ENCODE results near the gene SETD2.

Gene SETD2

DNA sequence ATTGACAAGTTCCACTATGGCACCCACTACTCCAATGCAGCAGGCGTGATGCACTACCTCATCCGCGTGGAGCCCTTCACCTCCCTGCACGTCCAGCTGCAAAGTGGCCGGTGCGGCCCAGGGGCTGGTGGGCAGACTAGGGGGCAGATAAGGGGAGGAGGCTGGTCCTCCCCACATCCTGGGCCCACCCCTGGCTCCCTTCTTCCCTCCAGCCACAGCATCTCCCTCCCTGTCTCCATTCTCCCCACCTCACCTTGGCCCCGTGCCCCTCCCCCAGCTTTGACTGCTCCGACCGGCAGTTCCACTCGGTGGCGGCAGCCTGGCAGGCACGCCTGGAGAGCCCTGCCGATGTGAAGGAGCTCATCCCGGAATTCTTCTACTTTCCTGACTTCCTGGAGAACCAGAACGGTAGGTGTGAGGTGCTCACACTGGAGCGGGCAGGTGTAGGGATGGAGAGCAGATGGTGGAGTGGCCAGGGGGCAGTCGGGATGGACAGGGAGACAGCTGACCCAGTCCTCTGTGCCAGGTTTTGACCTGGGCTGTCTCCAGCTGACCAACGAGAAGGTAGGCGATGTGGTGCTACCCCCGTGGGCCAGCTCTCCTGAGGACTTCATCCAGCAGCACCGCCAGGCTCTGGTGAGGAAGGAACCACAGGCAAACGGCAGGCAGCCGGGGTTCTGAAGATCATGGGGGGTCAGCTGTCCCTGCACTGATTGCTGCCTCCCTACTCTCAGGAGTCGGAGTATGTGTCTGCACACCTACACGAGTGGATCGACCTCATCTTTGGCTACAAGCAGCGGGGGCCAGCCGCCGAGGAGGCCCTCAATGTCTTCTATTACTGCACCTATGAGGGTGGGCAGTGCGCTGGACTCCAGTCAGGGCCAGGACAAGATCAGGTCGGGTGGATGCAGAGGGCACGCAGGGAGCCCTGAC is 158.4 kb downstream of the SETD2 start:
- Histone ChIP-seq H3K36me3 (ENCODE audit: control insufficient read depth in 4 of 4, insufficient read depth in 4 of 4, low read length in 3 of 4) (peaks cover 6 to 93% (median 69%) of the 10 kb centered on the region in 4 experiments), H3K27ac (ENCODE audit: insufficient read depth in 1 of 2, low read depth in 1 of 2, low read length in 2 of 2, poor library complexity in 1 of 2, severe bottlenecking in 2 of 2) (no peak overlapping the region), H3K27me3 (replicated peaks in 2 of 5; ENCODE audit: control insufficient read depth in 4 of 5, insufficient read depth in 5 of 5, low read length in 4 of 5) (no peaks in the 10 kb centered on the region), H3K4me1 (ENCODE audit: control extremely low read depth in 1 of 4, control insufficient read depth in 4 of 4, insufficient read depth in 4 of 4, low read length in 3 of 4) (peaks cover 0 to 19% (median 6%) of the 10 kb centered on the region in 4 experiments), H3K9me3 (ENCODE audit: control extremely low read depth in 1 of 5, control insufficient read depth in 4 of 5, insufficient read depth in 2 of 5, low read depth in 1 of 5, low read length in 4 of 5) (no peaks in the 10 kb centered on the region), H3K4me3 (ENCODE audit: control insufficient read depth in 1 of 7, extremely low read depth in 1 of 7, insufficient read depth in 4 of 7, low read depth in 2 of 7, low read length in 6 of 7) (no peak overlapping the region)
- 91% methylated on average over 23 of the region's 32 CpGs for WGBS (ENCODE audit: insufficient coverage)
- no peak for DNase-seq
- POLR2A ChIA-PET = no interaction called here
- CTCF ChIA-PET = interaction anchor here (0.8 to 1.4 kb wide), 8 partner anchors 8 to 300 kb away, joined by 3 to 4 read pairs (median 3); no protein-coding TSS in a partner anchor

- ChIA-PET CTCF (interaction anchor here (0.9 to 1.4 kb wide), 2 partner anchors 58 to 81 kb away, joined by 4 read pairs; no protein-coding TSS in a partner anchor), POLR2A (interaction anchor here (0.8 kb wide), 1 partner anchor 25 kb away, joined by 3 read pairs; the partner anchor contains the start of gene NBEAL2)
- 98% methylated on average over 16 of the region's 17 CpGs for WGBS (ENCODE audit: insufficient coverage)
- Histone ChIP-seq H3K9me3 (ENCODE audit: control extremely low read depth in 1 of 5, control insufficient read depth in 4 of 5, insufficient read depth in 2 of 5, low read depth in 1 of 5, low read length in 4 of 5) (no peaks in the 10 kb centered on the region), H3K27me3 (replicated peaks in 2 of 5; ENCODE audit: control insufficient read depth in 4 of 5, insufficient read depth in 5 of 5, low read length in 4 of 5) (no peaks in the 10 kb centered on the region), H3K4me1 (ENCODE audit: control extremely low read depth in 1 of 4, control insufficient read depth in 4 of 4, insufficient read depth in 4 of 4, low read length in 3 of 4) (peaks cover 0 to 13% (median 2%) of the 10 kb centered on the region in 4 experiments), H3K4me3 (ENCODE audit: control insufficient read depth in 1 of 7, extremely low read depth in 1 of 7, insufficient read depth in 4 of 7, low read depth in 2 of 7, low read length in 6 of 7) (no peak overlapping the region), H3K36me3 (ENCODE audit: control insufficient read depth in 4 of 4, insufficient read depth in 4 of 4, low read length in 3 of 4) (peaks cover 6 to 97% (median 73%) of the 10 kb centered on the region in 4 experiments), H3K27ac (ENCODE audit: insufficient read depth in 1 of 2, low read depth in 1 of 2, low read length in 2 of 2, poor library complexity in 1 of 2, severe bottlenecking in 2 of 2) (no peak overlapping the region)
- no peak for DNase-seq
Measured at GRCh38 chr3:47004369-47005211, 159.3 kb downstream of the SETD2 start.

- Histone ChIP-seq H3K9me3 (ENCODE audit: control extremely low read depth in 1 of 5, control insufficient read depth in 4 of 5, insufficient read depth in 2 of 5, low read depth in 1 of 5, low read length in 4 of 5) (no peaks in the 10 kb centered on the region), H3K27me3 (replicated peaks in 2 of 5; ENCODE audit: control insufficient read depth in 4 of 5, insufficient read depth in 5 of 5, low read length in 4 of 5) (no peaks in the 10 kb centered on the region), H3K36me3 (ENCODE audit: control insufficient read depth in 4 of 4, insufficient read depth in 4 of 4, low read length in 3 of 4) (peaks cover 6 to 100% (median 78%) of the 10 kb centered on the region in 4 experiments), H3K4me1 (ENCODE audit: control extremely low read depth in 1 of 4, control insufficient read depth in 4 of 4, insufficient read depth in 4 of 4, low read length in 3 of 4) (peaks cover 0 to 11% (median 1%) of the 10 kb centered on the region in 4 experiments), H3K4me3 (ENCODE audit: control insufficient read depth in 1 of 7, extremely low read depth in 1 of 7, insufficient read depth in 4 of 7, low read depth in 2 of 7, low read length in 6 of 7) (no peak overlapping the region), H3K27ac (ENCODE audit: insufficient read depth in 1 of 2, low read depth in 1 of 2, low read length in 2 of 2, poor library complexity in 1 of 2, severe bottlenecking in 2 of 2) (no peak overlapping the region)
- over 99% methylated on average over 18 of the region's 27 CpGs for WGBS (ENCODE audit: insufficient coverage)
- ChIA-PET POLR2A (interaction anchor here (0.8 kb wide), 1 partner anchor 24 kb away, joined by 3 read pairs; the partner anchor contains the start of gene NBEAL2), CTCF (interaction anchor here (0.5 to 1.7 kb wide), 2 partner anchors 81 to 192 kb away, joined by 4 to 7 read pairs; no protein-coding TSS in a partner anchor)
- no peak for DNase-seq
Measured at GRCh38 chr3:47003461-47004368, 160.2 kb downstream of the SETD2 start.

- H3K27me3 ChIP-seq (replicated peaks in 2 of 5; ENCODE audit: control insufficient read depth in 4 of 5, insufficient read depth in 5 of 5, low read length in 4 of 5) = no peaks in the 10 kb centered on the region
- CTCF ChIA-PET = interaction anchor here (1.7 kb wide), 1 partner anchor 80 kb away, joined by 7 read pairs; no protein-coding TSS in a partner anchor
- H3K4me3 ChIP-seq (ENCODE audit: control insufficient read depth in 1 of 7, extremely low read depth in 1 of 7, insufficient read depth in 4 of 7, low read depth in 2 of 7, low read length in 6 of 7) = no peak overlapping the region
- no peaks in the 10 kb centered on the region for H3K9me3 ChIP-seq (ENCODE audit: control extremely low read depth in 1 of 5, control insufficient read depth in 4 of 5, insufficient read depth in 2 of 5, low read depth in 1 of 5, low read length in 4 of 5)
- 97% methylated on average over 10 of the region's 10 CpGs for WGBS (ENCODE audit: insufficient coverage)
- DNase-seq = no peak
- no peak overlapping the region for H3K27ac ChIP-seq (ENCODE audit: insufficient read depth in 1 of 2, low read depth in 1 of 2, low read length in 2 of 2, poor library complexity in 1 of 2, severe bottlenecking in 2 of 2)
- H3K36me3 ChIP-seq (ENCODE audit: control insufficient read depth in 4 of 4, insufficient read depth in 4 of 4, low read length in 3 of 4) = peaks cover 6 to 100% (median 74%) of the 10 kb centered on the region in 4 experiments
- peaks cover 0 to 18% (median 3%) of the 10 kb centered on the region in 4 experiments for H3K4me1 ChIP-seq (ENCODE audit: control extremely low read depth in 1 of 4, control insufficient read depth in 4 of 4, insufficient read depth in 4 of 4, low read length in 3 of 4)
- POLR2A ChIA-PET = no interaction called here
Measured at GRCh38 chr3:47003056-47003410, 160.9 kb downstream of the SETD2 start.

- Histone ChIP-seq H3K27me3 (replicated peaks in 2 of 5; ENCODE audit: control insufficient read depth in 4 of 5, insufficient read depth in 5 of 5, low read length in 4 of 5) (no peaks in the 10 kb centered on the region), H3K27ac (ENCODE audit: insufficient read depth in 1 of 2, low read depth in 1 of 2, low read length in 2 of 2, poor library complexity in 1 of 2, severe bottlenecking in 2 of 2) (no peak overlapping the region), H3K4me1 (ENCODE audit: control extremely low read depth in 1 of 4, control insufficient read depth in 4 of 4, insufficient read depth in 4 of 4, low read length in 3 of 4) (peaks cover 0 to 23% (median 6%) of the 10 kb centered on the region in 4 experiments), H3K4me3 (ENCODE audit: control insufficient read depth in 1 of 7, extremely low read depth in 1 of 7, insufficient read depth in 4 of 7, low read depth in 2 of 7, low read length in 6 of 7) (no peak overlapping the region), H3K36me3 (ENCODE audit: control insufficient read depth in 4 of 4, insufficient read depth in 4 of 4, low read length in 3 of 4) (peaks cover 6 to 100% (median 72%) of the 10 kb centered on the region in 4 experiments), H3K9me3 (ENCODE audit: control extremely low read depth in 1 of 5, control insufficient read depth in 4 of 5, insufficient read depth in 2 of 5, low read depth in 1 of 5, low read length in 4 of 5) (no peaks in the 10 kb centered on the region)
- POLR2A ChIA-PET = no interaction called here
- 96% methylated on average over 30 of the region's 35 CpGs for WGBS (ENCODE audit: insufficient coverage)
- CTCF ChIA-PET = interaction anchor here (1.1 to 1.7 kb wide), 3 partner anchors 76 to 79 kb away, joined by 4 to 7 read pairs (median 5); no protein-coding TSS in a partner anchor
- no peak for DNase-seq
Measured at GRCh38 chr3:47002171-47003055, 161.5 kb downstream of the SETD2 start.
